ENCODE data around the gene RAB40B.
"Not testable (repeated sequence)": the region's sequence is repeated elsewhere in the genome, so short reads cannot be mapped to it uniquely, and the experiment has no call there.

The RAB40B gene, protein sequence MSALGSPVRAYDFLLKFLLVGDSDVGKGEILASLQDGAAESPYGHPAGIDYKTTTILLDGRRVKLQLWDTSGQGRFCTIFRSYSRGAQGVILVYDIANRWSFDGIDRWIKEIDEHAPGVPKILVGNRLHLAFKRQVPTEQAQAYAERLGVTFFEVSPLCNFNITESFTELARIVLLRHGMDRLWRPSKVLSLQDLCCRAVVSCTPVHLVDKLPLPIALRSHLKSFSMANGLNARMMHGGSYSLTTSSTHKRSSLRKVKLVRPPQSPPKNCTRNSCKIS

DNA sequence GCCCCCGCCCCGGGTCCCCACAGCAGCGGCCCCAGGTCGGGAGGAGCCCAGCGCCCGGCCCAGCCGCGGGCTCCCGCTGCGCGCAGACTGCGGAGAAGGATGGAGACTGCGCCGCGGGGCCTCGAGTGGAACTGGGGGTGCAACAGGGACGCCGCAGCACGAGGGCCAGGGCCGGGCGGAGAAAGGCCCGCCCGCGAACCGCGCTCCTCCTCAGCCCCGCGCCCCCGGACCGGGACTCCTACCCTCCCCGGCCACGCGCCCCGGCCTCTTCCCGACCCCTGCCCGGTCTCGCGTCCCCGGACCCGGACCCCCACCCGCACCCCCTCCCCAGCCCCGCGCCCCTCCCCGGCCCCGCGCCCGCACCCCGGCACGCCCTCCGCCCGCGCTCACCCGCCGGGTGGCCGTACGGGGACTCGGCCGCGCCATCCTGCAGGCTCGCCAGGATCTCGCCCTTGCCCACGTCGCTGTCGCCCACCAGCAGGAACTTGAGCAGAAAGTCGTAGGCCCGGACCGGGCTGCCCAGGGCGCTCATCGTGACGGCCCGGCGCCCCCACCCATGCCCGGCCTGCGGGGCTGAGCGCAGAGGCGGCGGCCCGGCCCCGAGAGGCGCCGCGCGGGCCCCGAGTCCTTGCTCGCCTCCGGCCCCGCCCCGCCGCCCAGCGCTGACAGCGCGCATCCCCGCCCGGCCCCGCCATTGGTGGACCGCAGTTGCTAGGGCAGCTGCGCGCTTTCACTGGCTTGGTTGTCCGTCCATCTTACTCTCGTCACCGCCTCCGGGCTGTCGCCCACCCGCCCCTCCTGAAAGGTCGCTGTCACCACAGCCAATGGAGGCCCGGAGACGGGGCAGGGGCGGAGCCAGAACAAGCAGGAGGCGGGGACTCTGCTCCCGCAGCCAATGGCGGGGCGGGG is at the start of gene RAB40B:
Gene RAB40B (minus strand): TSS at position 634 of the 909 bp plus-strand sequence. CDS start 102 bp downstream, at position 532.
- DNase-seq: peak; percentile 98

DNA sequence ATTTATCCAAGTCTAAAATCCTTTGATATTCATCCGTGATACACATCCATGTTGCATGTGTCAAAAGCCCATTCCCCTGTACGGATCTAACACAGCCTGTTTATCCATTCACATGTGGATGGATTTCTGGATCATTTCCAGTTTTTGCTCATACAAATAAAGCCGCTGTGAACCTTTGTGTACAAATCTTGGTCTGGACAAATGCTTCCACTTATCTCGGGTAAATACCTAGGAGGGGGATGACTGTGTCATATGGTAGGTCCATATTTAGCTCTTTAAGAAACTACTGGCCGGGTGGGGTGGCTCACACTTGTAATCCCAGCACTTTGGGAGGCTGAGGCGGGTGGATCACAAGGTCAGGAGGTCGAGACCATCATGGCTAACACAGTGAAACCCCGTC is 47.0 kb upstream of the RAB40B start:
- DNase-seq: no peak

DNA sequence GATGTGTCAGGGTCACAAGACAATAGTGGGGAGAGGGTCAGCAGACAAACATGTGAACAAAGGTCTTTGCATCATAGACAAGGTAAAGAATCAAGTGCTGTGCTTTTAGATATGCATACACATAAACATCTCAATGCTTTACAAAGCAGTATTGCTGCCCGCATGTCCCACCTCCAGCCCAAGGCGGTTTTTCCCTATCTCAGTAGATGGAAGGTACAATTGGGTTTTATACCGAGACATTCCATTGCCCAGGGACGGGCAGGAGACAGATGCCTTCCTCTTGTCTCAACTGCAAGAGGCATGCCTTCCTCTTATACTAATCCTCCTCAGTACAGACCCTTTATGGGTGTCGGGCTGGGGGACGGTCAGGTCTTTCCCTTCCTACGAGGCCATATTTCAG is 46.2 kb upstream of the RAB40B start:
- DNase-seq: not testable (repeated sequence)

DNA sequence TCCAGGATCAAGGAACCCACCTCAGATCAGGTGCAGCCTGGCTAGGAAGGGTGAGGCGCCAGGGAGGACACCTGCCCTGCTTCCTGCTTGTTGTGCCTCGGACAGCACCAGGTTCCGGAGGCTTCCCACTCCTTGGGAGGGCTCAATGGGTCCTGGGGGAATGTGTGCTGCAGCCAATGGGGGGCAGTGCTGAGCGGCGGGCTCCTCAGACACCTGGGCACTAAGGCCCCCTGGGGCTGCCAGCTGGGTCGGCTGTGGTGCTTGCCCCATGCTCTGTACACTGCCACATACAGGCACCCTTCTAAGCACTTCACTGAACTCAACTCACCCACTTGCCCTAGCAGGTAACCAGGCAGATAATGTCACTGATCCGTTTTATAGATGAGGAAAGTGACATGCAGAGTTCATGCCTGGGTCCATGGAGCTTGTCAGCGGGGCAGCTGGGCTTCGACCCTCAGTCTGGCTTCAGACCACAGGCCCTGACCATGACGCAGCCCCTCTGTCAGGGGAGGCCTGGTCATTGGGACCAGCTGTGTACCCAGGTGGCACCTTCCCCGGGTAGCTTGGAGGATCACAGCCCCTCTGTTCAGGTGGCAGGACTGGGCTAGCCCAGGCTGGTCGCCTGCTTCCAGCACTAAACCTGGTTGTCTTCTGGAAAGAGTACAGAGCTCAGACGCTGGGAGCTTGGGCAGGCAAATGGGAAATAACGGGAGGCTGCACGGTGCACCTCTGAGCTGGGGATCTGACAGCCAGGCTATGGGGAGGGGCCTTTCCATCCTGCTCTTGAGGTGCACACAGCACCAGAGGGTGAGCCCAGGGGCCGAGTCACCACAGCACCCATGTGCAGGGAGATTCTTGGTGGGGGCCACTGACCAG is 45.1 kb upstream of the RAB40B start:
- DNase-seq: no peak

GRCh38 chr17:82740906-82741759 is 42.6 kb upstream of the RAB40B start:
- DNase-seq: no peak

- DNase-seq: no peak
Measured at GRCh38 chr17:82737967-82738877, 39.7 kb upstream of the RAB40B start.

DNA sequence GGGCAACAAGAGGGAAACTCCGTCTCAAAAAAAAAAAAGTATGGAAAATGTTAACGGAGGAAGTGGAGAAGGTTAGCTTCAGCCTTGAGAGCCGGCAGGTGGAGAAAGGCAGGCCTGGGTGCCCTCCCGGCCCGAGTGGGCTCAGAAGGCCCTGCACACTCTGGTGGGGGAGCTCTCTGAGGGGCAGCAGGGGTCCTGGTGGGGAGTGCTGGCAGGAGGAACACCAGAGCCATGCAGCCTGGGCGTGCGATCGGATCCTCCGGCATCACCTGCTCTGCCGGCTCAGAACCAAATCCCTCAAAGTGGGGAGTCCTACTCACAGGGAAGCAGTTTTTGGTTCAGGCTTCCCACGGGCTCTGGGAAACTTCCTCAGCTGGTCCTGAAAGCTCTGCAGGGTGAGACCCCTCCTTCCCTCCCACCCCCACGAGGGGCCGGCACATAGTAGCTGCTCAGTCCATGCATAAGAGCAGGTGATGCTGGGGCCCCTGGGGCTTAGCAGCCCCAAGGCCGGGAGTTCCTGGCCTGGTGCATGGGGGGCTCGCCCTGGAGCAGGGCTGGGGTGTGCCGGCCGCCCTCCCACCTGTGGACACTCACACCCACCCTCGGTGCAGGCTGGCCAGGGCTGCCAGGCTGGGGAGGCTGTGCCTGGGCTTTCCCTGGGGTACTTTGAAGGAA is 38.1 kb upstream of the RAB40B start:
- DNase-seq: no peak

DNA sequence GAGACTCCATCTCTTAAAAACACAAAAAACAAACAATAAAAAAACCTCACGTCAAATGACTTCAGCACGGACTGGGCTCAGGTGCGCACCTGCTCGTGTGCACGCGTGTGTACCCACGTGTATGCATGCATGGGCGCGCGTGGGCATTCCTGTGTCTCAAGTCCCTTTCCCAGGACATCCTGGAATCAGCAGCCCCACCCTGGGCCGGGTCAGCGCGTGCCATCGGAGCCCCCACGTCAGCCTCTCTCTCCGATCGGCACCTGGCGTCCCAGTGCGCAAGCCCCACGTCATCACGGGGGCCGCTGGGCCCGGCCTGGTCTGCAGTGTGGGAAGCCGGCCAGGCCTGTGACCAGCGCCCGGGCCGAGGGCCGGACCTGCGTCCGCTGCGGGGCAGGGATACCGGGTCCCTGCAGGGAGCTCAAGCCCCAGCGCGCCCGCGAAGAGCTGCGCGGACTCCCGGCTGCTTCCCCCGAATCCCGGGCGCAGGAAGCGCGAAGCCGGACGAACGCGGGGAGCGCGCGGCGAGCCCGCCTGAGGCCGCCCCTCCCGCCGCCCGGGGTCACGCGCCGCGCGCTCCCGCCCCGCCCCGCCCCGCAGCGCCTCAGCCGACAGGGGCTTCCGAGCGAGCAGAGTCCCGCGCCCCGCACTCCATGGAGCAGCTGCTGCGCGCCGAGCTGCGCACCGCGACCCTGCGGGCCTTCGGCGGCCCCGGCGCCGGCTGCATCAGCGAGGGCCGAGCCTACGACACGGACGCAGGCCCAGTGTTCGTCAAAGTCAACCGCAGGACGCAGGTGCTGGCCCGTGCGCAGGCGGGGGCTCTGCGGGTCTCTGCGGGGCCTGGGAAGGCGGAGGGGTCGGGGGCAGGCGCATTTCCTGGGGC is 36.7 kb upstream of the RAB40B start, which contains the start of gene FN3K:
Gene FN3K (plus strand): TSS at position 629 of the 880 bp plus-strand sequence. CDS start 22 bp downstream, at position 651.
- DNase-seq: peak; percentile 58

GRCh38 chr17:82732118-82732743 is 33.7 kb upstream of the RAB40B start:
- DNase-seq: no peak

GRCh38 chr17:82729479-82730260 is 31.2 kb upstream of the RAB40B start:
- DNase-seq: no peak

- no peak for DNase-seq
Measured at GRCh38 chr17:82726427-82726826, 27.9 kb upstream of the RAB40B start.

- DNase-seq: no peak
Measured at GRCh38 chr17:82723169-82723807, 24.8 kb upstream of the RAB40B start.

DNA sequence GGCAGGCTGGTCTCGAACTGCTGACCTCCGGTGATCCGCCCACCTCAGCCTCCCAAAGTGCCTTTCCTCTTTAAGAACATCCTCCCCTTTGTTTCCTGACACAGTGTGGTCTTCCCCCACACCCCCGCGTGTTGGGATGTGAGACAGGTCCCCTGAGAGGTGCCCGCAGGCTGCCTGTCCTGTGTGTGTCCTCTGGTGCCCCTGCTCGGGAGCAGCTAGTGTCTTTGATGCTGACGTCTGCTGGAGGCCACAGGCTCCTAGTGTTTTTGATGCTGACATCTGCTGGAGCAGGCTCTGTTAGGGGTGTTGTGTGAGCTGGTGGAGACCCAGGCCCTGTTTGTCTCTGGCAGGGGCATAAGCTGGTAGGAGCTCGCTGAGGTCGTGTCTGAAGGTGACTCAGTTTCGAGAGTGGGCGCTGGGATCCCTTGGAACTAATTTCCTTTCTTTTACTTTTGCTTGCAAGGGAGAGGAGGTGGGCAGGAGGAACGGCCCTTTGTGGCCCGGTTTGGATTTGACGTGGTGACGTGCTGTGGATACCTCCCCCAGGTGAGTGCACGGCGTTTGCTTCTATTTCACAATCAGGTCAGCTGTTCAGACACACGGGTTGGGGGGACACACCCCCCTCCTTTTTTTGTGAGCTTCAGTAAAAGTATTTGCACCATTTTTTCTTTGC is 24.0 kb upstream of the RAB40B start:
- no peak for DNase-seq

- DNase-seq: no peak
Measured at GRCh38 chr17:82720204-82720603, 21.7 kb upstream of the RAB40B start.

DNA sequence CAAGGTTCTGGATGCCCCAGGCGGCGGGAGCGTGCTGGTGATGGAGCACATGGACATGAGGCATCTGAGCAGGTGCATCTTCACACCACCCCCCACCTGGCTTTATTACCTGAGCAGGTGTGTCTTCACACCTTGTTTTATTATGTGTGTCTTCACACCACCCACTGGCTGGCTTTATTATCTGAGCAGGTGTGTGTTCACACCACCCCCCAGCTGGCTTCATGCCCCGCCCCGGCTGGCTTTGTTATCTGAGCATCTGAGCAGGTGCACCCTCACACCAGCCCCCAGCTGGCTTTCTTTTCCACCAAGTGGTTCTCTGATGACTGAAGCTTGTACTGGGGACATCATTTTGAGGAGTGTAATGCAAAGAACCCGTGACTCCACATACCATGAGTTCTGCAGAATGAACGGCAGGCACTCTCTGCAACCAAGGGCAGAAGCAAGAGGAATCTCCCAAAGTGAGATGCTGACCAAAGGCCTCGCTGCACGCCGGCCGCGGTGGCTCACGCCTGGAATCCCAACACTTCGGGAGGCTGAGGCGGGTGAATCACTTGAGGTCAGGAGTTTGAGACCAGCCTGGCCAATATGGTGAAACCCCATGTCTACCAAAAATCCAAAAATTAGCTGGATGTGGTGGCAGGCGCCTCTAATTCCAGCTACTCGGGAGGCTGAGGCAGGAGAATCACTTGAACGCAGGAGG is 20.6 kb upstream of the RAB40B start:
- DNase-seq: no peak
